Breast epithelium (tissue), 3 donors: Measurements from ENCODE around the gene OR2J3.

Experiments used
- POLR2A ChIP-seq: fragments of 450-650 bp; IDR thresholded peaks from one replicate; pipeline ENCODE4 v1.6.1; 2016; ENCODE audit warnings: antibody characterized with exemption, mild to moderate bottlenecking, moderate library complexity
- POLR2AphosphoS5 ChIP-seq, 3 donors: sonication (generic); formaldehyde crosslinking; IDR thresholded peaks; one replicate each; pipeline ENCODE4 v1.6.1; 2017; ENCODE audit warnings: antibody characterized with exemption in 3 of 3
- TF ChIP-seq, protein P1 (sequence below), 3 donors: fragments of 450-650 bp; IDR thresholded peaks; one replicate each; pipeline ENCODE4 v1.5.1; 2016 to 2017; ENCODE audit warnings: antibody characterized with exemption in 3 of 3, mild to moderate bottlenecking in 3 of 3, moderate library complexity in 3 of 3

DNA sequence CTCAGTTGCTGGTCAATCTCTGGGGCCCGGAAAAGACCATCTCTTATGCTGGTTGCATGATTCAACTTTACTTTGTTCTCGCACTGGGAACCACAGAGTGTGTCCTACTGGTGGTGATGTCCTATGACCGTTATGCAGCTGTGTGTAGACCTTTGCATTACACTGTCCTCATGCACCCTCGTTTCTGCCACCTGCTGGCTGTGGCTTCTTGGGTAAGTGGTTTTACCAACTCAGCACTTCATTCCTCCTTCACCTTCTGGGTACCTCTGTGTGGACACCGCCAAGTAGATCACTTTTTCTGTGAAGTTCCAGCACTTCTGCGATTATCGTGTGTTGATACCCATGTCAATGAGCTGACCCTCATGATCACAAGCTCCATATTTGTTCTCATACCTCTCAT lies 4.3 kb downstream of the OR2J3 start:
- TF ChIP-seq, protein P1, sequence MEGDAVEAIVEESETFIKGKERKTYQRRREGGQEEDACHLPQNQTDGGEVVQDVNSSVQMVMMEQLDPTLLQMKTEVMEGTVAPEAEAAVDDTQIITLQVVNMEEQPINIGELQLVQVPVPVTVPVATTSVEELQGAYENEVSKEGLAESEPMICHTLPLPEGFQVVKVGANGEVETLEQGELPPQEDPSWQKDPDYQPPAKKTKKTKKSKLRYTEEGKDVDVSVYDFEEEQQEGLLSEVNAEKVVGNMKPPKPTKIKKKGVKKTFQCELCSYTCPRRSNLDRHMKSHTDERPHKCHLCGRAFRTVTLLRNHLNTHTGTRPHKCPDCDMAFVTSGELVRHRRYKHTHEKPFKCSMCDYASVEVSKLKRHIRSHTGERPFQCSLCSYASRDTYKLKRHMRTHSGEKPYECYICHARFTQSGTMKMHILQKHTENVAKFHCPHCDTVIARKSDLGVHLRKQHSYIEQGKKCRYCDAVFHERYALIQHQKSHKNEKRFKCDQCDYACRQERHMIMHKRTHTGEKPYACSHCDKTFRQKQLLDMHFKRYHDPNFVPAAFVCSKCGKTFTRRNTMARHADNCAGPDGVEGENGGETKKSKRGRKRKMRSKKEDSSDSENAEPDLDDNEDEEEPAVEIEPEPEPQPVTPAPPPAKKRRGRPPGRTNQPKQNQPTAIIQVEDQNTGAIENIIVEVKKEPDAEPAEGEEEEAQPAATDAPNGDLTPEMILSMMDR (IDR thresholded peaks at IDR 0.05) = no peak
- TF ChIP-seq POLR2AphosphoS5 (IDR thresholded peaks at IDR 0.05) (no peak), POLR2A (no peak)
